ENCODE data around the gene GLIS1. TPM values are rescaled to one million over a fixed set of nuclear protein-coding genes. Genes with fewer than 3 reads are reported as not detected.

Gene GLIS1
- total and polyA plus RNA-seq, 2 of the 8 experiments (the other 6 are each of a cell fraction or from before 2014, with no cell fraction given): 0.15 to 0.22 TPM

DNA sequence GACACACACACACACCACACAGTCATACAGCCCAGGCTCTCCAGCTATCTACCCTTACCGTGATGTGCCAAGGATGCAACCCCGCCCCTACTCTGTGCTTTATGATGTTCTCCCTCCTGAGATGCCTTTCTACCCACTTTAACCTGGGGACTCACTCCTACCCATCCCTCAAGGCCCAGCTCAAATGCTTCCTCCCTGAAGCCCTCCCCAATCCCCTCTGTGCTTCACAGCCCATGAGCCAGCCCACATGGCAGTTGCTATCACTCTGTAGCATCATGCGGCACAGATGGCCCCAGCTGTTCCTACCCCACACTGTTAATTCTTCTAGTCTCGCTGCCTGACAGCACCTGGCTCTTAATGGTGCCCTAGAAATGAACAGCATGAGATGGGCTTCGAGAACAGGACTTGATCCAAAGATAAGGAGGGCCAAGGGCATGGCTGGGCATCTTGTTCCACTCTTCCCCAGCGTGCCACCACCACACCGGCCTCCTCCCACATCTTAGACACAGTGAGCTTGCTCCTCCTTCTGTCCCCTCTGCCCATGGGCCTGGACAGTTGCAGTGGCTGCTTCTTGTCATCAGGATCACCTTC lies 109.8 kb downstream of the GLIS1 start (continued):
- TF ChIP-seq, protein P1, sequence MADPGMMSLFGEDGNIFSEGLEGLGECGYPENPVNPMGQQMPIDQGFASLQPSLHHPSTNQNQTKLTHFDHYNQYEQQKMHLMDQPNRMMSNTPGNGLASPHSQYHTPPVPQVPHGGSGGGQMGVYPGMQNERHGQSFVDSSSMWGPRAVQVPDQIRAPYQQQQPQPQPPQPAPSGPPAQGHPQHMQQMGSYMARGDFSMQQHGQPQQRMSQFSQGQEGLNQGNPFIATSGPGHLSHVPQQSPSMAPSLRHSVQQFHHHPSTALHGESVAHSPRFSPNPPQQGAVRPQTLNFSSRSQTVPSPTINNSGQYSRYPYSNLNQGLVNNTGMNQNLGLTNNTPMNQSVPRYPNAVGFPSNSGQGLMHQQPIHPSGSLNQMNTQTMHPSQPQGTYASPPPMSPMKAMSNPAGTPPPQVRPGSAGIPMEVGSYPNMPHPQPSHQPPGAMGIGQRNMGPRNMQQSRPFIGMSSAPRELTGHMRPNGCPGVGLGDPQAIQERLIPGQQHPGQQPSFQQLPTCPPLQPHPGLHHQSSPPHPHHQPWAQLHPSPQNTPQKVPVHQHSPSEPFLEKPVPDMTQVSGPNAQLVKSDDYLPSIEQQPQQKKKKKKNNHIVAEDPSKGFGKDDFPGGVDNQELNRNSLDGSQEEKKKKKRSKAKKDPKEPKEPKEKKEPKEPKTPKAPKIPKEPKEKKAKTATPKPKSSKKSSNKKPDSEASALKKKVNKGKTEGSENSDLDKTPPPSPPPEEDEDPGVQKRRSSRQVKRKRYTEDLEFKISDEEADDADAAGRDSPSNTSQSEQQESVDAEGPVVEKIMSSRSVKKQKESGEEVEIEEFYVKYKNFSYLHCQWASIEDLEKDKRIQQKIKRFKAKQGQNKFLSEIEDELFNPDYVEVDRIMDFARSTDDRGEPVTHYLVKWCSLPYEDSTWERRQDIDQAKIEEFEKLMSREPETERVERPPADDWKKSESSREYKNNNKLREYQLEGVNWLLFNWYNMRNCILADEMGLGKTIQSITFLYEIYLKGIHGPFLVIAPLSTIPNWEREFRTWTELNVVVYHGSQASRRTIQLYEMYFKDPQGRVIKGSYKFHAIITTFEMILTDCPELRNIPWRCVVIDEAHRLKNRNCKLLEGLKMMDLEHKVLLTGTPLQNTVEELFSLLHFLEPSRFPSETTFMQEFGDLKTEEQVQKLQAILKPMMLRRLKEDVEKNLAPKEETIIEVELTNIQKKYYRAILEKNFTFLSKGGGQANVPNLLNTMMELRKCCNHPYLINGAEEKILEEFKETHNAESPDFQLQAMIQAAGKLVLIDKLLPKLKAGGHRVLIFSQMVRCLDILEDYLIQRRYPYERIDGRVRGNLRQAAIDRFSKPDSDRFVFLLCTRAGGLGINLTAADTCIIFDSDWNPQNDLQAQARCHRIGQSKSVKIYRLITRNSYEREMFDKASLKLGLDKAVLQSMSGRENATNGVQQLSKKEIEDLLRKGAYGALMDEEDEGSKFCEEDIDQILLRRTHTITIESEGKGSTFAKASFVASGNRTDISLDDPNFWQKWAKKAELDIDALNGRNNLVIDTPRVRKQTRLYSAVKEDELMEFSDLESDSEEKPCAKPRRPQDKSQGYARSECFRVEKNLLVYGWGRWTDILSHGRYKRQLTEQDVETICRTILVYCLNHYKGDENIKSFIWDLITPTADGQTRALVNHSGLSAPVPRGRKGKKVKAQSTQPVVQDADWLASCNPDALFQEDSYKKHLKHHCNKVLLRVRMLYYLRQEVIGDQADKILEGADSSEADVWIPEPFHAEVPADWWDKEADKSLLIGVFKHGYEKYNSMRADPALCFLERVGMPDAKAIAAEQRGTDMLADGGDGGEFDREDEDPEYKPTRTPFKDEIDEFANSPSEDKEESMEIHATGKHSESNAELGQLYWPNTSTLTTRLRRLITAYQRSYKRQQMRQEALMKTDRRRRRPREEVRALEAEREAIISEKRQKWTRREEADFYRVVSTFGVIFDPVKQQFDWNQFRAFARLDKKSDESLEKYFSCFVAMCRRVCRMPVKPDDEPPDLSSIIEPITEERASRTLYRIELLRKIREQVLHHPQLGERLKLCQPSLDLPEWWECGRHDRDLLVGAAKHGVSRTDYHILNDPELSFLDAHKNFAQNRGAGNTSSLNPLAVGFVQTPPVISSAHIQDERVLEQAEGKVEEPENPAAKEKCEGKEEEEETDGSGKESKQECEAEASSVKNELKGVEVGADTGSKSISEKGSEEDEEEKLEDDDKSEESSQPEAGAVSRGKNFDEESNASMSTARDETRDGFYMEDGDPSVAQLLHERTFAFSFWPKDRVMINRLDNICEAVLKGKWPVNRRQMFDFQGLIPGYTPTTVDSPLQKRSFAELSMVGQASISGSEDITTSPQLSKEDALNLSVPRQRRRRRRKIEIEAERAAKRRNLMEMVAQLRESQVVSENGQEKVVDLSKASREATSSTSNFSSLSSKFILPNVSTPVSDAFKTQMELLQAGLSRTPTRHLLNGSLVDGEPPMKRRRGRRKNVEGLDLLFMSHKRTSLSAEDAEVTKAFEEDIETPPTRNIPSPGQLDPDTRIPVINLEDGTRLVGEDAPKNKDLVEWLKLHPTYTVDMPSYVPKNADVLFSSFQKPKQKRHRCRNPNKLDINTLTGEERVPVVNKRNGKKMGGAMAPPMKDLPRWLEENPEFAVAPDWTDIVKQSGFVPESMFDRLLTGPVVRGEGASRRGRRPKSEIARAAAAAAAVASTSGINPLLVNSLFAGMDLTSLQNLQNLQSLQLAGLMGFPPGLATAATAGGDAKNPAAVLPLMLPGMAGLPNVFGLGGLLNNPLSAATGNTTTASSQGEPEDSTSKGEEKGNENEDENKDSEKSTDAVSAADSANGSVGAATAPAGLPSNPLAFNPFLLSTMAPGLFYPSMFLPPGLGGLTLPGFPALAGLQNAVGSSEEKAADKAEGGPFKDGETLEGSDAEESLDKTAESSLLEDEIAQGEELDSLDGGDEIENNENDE (IDR thresholded peaks at IDR 0.05; ENCODE audit: insufficient replicate concordance, low read length): no peak
- no peak for TF ChIP-seq SP1 (IDR thresholded peaks at IDR 0.05; ENCODE audit: low read depth, low read length)
- no peak for TF ChIP-seq SUZ12 (IDR thresholded peaks at IDR 0.05; ENCODE audit: low read length)
- no peak for TF ChIP-seq BCL11A (IDR thresholded peaks at IDR 0.05; ENCODE audit: low read depth in 2 of 2, low read length in 2 of 2)
- TF ChIP-seq, protein P2, sequence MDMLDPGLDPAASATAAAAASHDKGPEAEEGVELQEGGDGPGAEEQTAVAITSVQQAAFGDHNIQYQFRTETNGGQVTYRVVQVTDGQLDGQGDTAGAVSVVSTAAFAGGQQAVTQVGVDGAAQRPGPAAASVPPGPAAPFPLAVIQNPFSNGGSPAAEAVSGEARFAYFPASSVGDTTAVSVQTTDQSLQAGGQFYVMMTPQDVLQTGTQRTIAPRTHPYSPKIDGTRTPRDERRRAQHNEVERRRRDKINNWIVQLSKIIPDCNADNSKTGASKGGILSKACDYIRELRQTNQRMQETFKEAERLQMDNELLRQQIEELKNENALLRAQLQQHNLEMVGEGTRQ (IDR thresholded peaks at IDR 0.05; ENCODE audit: low read length): no peak
- TF ChIP-seq, protein P3, sequence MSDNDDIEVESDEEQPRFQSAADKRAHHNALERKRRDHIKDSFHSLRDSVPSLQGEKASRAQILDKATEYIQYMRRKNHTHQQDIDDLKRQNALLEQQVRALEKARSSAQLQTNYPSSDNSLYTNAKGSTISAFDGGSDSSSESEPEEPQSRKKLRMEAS (IDR thresholded peaks at IDR 0.05): no peak
- no peak for TF ChIP-seq NANOG (IDR thresholded peaks at IDR 0.05; ENCODE audit: insufficient read depth, low read depth, low read length, poor library complexity, severe bottlenecking)

Measured in H1 (cell line).